ENCODE results near the gene FGF19.

FGF19 gene

DNA sequence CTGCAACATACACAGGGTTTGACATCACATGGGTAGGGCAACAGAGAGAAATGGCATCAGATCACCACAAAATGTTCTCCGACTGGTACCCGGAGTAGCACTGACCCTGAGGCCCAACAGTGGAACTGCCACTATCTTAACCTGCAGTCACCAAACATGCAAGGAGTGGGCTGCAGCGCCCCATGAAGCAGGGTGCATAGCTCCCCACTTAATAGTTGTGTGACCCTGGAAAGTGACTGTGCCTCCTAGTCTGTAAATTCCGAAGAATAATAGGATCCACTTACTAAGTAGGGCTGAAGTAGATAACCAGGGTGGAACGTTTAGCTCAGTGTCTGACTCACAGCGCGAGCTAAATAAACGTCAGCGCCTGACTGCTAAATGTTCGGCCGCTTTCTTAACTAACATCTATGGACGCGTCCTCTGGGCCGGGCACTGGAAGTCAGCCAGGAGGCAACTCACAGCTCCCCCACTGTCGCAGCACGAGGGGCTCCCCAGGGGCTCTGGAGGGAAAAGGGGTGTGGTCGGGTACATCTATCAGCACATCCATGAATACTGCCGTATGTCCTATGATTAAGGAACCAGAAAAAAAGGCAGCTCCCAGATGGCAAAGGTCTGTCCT is 29.4 kb downstream of the FGF19 start:
- FAIRE-seq (no peak), DNase-seq (ENCODE audit: insufficient read length, low spot score) (peak; percentile 25)

DNA sequence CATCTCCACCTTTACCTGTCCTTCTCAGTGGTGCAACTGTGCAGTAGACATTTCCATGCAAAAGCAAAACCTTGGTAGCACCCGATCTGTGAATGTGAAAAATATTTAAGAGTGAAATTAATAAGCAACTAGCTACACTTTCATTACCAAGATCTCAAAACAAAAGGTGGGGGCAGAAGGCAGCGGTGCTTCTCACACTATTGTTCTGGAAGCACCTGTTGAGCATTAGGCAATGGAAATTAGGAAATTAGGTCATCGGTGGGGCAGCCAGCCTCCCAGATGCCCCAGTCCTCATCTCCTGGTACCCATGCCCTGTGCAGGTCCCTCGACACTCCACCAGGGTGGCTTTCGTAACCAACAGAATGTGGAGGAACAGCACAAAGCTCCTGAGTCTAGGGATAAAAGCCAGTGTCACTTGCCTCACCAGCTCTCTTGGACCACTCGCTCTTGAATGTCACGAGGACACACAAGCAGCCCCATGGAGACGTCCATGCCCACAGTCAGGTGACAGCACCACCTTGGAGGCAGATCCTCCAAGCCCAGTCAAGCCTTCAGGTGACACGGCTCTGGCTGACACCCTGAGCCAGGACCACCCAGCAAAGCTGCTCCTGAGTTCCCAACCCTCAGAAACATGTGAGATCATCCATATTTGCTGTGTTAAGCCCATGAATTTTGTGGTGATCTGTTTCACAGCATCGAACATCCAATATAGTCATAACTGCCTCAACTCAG is 31.9 kb downstream of the FGF19 start:
- no peak for FAIRE-seq
- no peak for DNase-seq (ENCODE audit: insufficient read length, low spot score)

DNA sequence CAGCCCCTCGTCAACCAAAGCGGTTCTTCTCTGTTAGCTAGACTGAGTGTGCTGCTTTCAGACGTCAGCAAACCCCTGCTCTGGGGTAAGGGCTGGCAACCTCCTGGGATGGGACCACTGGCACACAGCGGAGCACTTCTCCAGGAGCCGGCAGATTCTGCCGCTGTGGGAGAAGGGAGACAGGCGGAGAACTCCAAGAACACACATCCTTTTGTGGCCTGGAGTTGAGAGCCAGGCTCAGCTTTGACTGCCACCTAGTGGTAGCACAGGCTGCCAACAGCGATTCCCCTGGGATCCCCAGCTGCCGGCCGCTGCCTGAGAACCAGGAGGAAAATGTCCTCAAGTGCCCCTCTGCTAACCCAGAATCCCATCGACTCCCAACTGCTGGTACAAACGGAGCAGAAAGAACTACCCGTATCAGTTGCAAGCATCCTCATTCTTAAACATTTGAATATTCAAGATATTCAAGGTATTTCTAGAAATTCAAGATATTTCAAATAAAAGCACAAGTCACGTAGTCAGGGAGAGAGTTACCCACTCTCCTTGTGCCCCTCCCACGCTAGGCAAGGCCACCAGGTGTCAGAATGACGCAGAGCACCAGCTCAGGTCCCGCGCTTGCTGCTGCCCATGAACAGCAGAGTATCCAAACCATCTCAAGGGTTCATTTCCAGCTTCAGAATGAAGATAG is 33.5 kb downstream of the FGF19 start:
- FAIRE-seq (peak; percentile 83), DNase-seq (ENCODE audit: insufficient read length, low spot score) (peak; percentile 93)

DNA sequence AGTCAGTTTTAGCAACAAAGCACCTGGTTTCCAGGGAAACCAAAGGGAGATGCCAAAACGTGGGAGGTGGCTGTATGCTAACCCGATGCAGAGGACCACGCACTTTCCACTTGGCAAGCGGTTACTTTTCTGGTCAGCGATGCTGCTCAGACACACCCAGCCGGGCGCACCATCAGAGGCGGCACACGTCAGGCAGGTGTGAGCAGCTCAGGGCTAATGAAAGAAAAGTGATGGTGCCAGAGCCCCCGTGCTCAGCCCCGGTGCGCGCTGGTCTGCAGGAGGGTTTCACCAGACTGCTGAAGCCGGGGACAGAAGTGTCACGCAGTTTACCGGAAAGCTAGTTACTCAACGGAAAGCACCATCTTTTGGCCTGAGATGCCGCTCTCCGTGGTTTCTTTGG is 34.3 kb downstream of the FGF19 start:
- no peak for FAIRE-seq

DNA sequence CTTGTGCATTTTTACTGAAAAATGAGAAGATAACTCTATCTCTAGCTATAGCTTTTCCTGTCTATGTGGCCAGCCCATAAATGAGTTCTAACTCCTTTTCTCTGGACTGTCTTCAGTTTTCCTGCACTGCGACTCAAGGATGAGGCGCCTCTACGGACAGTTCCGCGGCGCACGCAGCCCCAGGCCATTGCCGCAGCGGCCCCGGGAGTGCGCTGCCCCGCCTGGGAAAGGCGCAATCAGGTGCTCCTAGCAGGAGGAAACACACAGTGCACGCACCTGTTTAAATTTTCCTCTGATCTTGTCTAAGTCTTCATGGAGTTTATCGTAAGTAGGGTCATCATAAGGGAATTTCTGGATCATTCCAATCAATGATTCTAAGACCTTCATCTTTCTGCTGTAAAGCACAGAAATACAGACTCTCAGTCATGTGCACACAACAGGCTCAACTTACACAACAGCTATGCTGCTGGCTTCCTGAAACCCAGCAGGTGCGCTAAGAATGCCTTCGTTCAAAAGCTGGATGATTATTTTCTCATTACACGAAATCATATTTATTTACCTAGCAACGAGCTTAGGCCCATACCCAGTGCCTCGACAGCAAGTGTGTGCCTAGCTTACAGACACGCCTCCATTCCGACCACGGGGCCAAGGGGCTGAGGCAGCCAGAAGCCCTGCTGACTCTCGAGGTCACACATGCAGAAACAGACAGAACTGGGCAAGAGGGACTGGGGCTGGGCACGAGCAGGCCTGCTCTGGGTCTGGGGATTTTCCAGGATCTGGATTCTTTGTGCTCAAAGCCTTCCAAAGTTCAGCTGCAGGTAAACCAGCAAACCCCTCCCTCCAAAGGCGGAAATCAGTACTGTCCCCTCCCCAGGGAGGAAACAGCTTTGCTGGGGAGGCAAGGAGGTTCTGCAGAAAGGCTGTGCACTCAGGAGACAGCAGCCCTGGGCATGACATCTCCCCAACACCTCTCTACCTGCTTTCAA is 35.9 kb downstream of the FGF19 start:
- FAIRE-seq, result no peak
- DNase-seq (ENCODE audit: insufficient read length, low spot score), result no peak

More for the DNA sequence above, 34.3 kb downstream of the FGF19 start:
- DNase-seq (ENCODE audit: insufficient read length, low spot score), result no peak

DNA sequence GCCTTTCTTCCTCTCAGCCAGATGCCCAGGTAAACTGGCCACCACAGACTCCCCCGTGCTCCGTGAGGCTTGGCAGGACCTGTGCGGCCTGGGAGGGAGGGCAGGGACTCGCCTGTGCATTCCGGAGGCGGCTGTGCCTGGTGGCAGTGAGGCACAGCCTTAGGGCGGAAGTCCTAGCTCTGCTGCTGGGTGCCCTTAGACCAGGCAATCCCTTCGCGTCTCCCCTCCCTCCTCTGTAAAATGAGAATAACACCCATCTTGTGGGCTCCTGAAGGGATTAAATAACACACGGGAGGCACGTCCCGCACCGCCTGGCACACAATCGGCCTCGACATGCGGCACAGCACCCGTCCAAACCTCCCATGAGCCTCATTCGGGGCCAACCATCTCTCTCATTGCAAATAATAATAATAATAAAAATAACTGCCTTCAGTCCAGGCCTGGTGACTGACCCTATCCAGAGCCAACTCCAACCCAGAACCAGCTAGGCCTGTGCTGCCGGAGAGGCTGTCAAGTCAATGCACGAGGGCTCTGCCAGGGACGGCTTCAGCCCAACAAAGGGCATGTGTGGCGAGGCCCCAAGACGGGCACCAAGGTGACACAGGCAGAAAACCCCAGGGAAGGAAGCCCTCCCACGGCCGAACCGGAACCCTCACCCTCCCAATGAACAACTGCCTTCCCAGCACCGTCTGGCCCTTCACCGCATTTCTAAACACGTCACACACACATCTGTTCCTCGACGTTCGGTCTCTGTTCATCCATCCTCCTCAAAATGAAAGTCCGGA is 36.9 kb downstream of the FGF19 start:
- no peak for FAIRE-seq
- DNase-seq (ENCODE audit: insufficient read length, low spot score), result no peak

DNA sequence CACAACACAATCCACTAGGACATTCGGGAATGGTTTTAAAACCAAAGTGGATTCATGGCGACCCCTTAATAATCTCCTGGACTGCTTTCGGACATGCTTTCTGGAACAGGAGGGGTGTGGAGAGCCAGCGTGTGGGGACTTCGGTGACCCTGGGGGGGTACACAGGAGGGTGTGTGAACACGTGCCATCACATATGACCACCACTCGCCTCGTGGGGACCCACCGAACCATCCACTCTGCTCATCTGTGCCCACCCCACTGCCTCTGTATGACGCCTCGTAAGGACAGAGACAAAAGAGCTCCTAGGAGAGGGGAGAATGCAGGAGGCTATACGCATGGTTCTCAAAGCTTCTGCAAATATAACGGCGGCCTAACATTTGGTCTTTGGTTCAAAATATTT is 37.6 kb downstream of the FGF19 start:
- FAIRE-seq, result no peak

DNA sequence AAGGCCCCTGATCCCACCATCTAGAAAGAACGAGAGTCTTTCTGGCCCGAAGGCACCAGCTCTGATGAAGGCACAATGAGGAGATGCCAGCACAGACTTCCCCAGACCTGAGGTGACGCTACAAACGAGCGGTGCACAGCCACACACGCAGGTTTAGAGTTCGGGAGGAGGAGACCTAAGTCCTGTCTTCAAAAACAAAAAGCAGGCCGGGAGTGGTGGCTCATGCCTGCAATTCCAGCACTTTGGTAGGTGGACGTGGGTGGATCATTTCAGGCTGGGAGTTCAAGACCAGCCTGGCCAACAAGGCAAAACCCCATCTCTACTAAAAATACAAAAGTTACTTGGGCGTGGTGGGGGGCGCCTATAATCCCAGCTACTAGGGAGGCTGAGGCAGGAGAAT is 38.2 kb downstream of the FGF19 start:
- FAIRE-seq (no peak), DNase-seq (ENCODE audit: insufficient read length, low spot score) (no peak)

More for the DNA sequence above, 37.6 kb downstream of the FGF19 start:
- no peak for DNase-seq (ENCODE audit: insufficient read length, low spot score)

DNA sequence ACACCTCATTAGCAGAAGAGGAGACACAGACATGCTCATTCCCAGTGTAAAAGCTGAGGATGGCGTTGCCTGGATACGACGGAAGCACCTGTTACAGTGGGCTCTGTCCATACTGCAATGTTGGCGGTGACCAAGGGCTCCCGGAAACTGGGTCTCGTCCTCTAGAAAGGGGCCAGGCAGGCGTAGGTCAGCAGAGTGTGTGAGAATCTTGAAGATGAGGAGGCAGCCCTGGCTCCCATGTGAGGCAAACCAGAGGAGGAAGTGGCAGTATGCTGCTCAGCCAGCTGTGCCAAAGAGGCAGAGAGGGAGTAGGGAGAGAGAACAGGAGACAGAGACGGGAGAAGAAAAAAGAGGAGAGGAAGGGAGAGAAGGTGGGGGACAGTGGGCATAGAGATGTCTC is 38.9 kb downstream of the FGF19 start:
- FAIRE-seq, result no peak
- no peak for DNase-seq (ENCODE audit: insufficient read length, low spot score)

DNA sequence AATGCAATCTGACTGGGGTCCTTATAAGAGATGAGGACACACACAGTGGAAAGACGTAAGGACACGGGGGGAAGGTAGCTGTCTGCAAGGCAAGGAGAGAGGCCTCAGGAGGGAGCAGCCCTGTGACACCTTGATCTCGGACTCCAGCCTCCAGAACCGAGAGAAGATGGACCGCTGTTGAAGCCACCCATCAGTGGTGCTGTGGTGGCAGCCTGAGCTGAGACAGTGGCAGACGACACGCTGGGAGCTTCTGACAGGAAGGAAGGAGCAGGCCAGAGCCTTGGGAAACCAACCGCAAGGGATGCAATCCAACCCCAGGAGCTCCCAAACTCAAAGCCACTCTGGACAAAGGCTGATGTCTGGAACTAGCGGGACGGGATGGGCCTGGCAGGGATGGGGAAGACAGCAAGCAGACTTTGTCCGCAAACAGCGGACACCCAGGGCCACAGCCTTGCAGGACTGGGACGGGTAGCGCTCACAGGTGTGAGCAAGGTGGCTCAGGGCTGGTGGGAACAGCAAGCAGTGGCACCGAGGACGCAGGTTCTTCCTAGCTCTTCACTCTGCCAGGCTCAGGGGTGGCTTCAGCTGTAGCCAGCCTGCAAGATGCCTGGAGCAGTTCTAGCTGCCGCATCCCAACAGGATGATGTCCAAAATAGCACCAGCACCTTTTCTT is 39.6 kb downstream of the FGF19 start:
- DNase-seq (ENCODE audit: insufficient read length, low spot score), result no peak
- FAIRE-seq, result no peak

DNA sequence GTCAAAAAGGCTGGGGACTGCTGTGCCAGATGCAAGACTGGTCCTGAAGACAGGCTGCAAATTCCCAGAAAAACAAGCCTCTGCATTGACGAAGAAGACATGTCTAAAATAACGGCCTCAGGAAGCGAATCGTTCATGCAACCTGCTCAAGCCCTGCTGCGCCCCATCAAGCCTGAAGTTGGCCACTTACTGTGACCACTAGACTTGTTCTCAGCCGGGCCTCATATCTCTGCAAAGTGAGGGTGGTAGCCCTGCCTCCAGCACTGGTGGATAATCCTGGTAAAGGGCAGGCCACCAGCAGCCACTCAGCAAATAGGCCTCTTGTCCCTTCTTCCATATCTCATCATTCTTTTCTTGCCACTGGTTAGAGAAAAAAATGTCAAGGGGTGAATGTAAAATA is 40.5 kb downstream of the FGF19 start:
- FAIRE-seq (no peak), DNase-seq (ENCODE audit: insufficient read length, low spot score) (no peak)

DNA sequence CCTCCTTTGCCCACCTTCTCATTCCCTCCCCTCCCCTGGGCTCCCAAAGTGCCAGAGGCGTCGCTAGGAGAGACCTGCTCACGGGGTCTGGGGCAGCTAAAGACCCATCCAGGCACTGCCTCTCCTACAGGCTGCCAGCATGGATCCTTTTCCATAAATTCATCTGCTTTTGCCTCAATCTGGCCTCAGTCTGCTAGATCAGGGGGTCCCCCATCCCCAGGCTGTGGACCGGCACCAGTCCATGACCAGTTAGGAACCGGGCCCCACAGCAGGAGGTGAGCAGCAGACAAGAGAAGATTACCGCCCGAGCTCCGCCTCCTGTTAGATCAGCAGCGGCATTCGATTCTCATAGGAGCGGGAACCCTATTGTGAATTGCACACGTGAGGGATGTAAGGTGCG is 41.0 kb downstream of the FGF19 start:
- FAIRE-seq, result no peak
- no peak for DNase-seq (ENCODE audit: insufficient read length, low spot score)

DNA sequence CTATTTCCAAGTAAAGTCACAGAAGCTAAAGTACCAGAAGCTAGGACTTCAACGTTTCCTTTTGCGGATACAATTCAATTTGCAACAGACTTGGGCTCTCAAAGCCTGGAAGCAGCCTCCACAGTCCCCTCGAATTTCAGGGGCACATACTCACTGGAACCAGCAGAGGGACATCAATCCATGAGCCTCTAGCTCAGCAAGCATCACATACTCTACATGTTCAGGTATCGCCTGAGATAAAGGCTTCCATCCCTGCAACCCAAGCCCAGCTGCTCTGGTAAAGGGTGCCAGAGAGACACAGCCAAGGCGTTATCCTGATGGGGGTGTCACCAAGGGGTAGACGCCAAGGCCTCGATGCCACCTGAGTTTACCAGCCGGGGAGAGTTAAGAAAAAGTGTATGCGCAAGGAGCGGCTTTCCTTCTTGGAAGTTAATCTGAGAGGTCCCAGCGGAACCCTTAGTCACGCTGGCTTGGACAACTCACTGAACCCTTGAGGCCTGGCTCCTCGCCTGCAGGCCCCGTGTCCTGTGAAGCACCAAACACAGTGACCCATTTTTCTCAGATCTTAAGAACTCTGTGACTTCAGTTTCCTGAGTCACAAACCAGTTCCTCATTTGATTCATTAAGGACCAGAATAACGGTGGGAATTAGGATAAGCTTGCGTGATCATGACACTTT is 41.7 kb downstream of the FGF19 start:
- FAIRE-seq (peak; percentile 31), DNase-seq (ENCODE audit: insufficient read length, low spot score) (no peak)

DNA sequence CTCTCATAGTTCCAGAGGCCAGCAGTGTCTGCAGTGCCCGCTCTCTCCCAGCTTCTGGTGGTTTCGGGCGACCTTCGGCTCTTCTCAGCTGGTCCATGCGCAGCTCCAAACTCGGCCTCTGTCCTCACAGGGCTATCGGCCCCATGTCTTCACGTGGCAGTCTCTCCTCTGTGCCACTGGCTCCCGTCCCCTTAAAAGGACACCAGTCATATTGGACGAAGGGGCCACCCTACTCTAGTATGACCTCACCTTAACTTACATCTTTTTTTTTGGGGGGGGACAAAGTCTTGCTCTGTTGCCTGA is 42.5 kb downstream of the FGF19 start:
- DNase-seq (ENCODE audit: insufficient read length, low spot score) (no peak), FAIRE-seq (no peak)

DNA sequence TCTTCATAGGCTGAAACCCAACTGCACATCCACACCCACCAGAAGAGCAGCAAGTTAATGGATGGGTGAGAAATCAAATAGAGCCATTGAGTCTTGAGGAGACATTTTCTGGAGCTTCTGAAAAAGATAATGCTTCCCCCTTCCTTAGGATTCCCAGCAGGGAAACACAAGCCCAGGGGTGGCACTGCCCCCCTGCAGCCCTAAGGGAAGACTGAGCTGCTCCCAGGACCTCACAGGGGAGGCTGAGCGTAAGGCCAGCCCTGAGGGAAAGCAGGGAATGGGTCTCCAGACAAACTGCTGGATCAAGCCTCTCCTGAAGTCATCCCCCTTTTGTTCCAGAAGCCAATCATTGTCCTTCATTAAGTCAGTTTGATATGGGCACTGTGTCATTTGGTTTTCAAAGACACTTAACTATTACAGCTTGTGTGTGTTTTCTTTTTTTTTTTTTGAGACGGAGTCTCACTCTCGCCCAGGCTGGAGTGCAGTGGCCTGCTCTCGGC is 43.8 kb downstream of the FGF19 start:
- FAIRE-seq (no peak), DNase-seq (ENCODE audit: insufficient read length, low spot score) (no peak)

DNA sequence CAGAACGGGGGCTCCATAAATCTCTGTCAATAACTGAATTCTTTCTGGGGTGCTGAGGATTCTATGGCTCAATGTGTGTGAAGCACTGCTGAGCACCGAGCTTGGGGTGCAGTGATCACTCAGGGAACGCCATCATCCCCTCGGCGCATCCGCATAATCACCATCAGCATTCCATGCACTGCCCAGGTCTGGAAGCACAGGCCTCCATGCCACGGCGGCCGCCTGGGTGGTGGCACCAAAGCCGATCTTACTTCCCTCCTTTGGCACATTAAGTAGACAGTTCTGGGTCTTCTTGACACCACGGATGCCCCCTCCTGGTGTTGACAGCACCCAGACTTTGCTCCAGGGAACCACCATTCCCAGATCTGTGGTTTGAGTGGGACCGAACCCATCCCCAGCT is 44.2 kb downstream of the FGF19 start:
- no peak for DNase-seq (ENCODE audit: insufficient read length, low spot score)
- no peak for FAIRE-seq

DNA sequence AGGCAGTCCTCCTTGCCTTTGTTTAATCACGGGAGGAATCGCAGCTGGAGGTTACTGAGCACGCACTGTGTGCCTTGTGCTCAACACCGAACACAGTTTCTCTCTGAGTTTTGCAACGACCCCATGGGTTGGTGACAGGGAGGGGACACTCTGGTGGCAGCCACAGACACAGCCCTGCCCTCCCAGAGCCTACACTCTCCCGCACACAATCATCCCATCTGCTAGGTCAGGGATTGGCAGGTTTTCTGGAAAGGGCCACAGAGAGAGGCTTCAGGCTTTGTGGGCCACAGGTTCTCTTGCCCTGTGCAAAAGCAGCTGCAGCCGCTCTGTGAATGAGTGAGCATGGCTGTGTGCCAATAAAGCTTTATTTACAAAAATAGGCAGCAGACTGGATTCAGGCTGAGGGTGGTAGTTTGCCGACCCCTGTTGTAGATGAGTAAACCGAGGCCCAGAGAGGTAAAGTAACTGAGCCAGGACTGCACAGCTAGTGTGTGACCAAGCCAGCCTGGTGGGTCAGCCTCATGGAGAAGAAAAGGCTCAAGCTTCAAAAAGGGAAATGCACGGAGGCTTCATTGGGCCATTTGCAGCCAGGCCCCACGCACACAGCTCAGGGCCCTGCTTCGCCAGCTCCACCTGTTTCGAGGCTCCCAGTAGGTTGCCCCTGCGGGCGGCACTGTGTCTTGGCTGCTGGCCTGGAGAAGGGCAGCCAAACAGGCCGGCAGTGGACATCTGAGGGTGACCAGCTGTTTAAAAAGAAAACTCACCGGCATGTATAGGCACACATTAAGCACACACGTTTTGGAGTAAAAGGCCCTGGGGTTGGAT is 45.0 kb downstream of the FGF19 start:
- FAIRE-seq (no peak), DNase-seq (ENCODE audit: insufficient read length, low spot score) (no peak)
